Transverse colon (tissue), 4 donors: ENCODE results near the gene PDPN.

Experiments used
- CTCF ChIP-seq, 5 experiments: fragments of 200-600 bp in 3 of 5; fragments of 450-650 bp in 2 of 5; sonication (generic) in 3 of 5; IDR thresholded peaks; 1 replicate in 2 of 5; 2 replicates in 3 of 5; pipeline ENCODE4 v1.5.1; 2016 to 2017; ENCODE audit warnings: antibody characterized with exemption in 5 of 5, inconsistent platforms in 3 of 5, mild to moderate bottlenecking in 2 of 5, moderate library complexity in 1 of 5
- POLR2A ChIP-seq: fragments of 450-650 bp; IDR thresholded peaks from one replicate; pipeline ENCODE4 v1.6.1; 2016; ENCODE audit warnings: antibody characterized with exemption, mild to moderate bottlenecking, moderate library complexity
- POLR2AphosphoS5 ChIP-seq, 3 donors: sonication (generic); formaldehyde crosslinking; IDR thresholded peaks; one replicate each; pipeline ENCODE4 v1.6.1; 2016; ENCODE audit warnings: antibody characterized with exemption in 3 of 3

- TF ChIP-seq POLR2A = no peak
- no peak for TF ChIP-seq CTCF (IDR thresholded peaks at IDR 0.05)
- no peak for TF ChIP-seq POLR2AphosphoS5 (IDR thresholded peaks at IDR 0.05)
These were observed 47.1 kb upstream of the PDPN start for GRCh38 chr1:13536571-13536970.
